A673 (cell line): ENCODE data around the gene PCDH17.

ENCODE experiments used
- CTCF ChIP-seq: fragments of 300-800, 200-600 bp; sonication (generic); conservative IDR thresholded peaks from 2 replicates; pipeline ENCODE4 v1.5.1; 2017; ENCODE audit warnings: low read depth, mild to moderate bottlenecking, antibody characterized with exemption, low read length, moderate library complexity, mixed read lengths
- EZH2 ChIP-seq: fragments of 200-600 bp; sonication (generic); IDR thresholded peaks from 2 replicates; pipeline ENCODE4 v1.6.1; 2017; ENCODE audit warnings: borderline replicate concordance, low read depth, mild to moderate bottlenecking, mixed read lengths, antibody characterized with exemption, low read length; ENCODE audit not compliant: poor library complexity, severe bottlenecking

GRCh38 chr13:57644106-57644505 is 12.6 kb downstream of the PCDH17 start:
- TF ChIP-seq CTCF (no peak), EZH2 (no peak)
